ENCODE data around the gene PCGF3.
"Not testable (repeated sequence)": the region's sequence is repeated elsewhere in the genome, so short reads cannot be mapped to it uniquely, and the experiment has no call there.

The PCGF3 gene

GRCh38 chr4:704198-704891 is 1.3 kb upstream of the PCGF3 start:
- no peak overlapping the region for H2AFZ ChIP-seq (ENCODE audit: low read depth, low read length, severe bottlenecking)
- no peaks in the 10 kb centered on the region for H3K27me3 ChIP-seq (ENCODE audit: low read length)
- no peak overlapping the region for H3K9ac ChIP-seq (ENCODE audit: low read length)
- H3F3A ChIP-seq (ENCODE audit: insufficient read depth): peaks cover 16% of the 10 kb centered on the region; the same call in 1 of the 2 replicates
- no peak overlapping the region for H3K27ac ChIP-seq (ENCODE audit: low read depth, low read length)
- H4K20me1 ChIP-seq (ENCODE audit: low read depth, low read length): no peaks in the 10 kb centered on the region; the same call in 1 of the 2 replicates
- H3K4me3 ChIP-seq (ENCODE audit: insufficient read depth, low read length, poor library complexity, severe bottlenecking): no peak overlapping the region
- no peaks in the 10 kb centered on the region for H3K9me3 ChIP-seq (ENCODE audit: insufficient read depth, low read length)
- peaks cover 35% of the 10 kb centered on the region for H3K79me2 ChIP-seq (ENCODE audit: insufficient read depth, low read length)
- TF ChIP-seq EZH2phosphoT487 (conservative IDR thresholded peaks at IDR 0.05; ENCODE audit: low read length) (no peak), CTCF (IDR thresholded peaks at IDR 0.05; ENCODE audit: insufficient read depth, low read length, poor library complexity, severe bottlenecking) (no peak)
- H3K9me2 ChIP-seq (replicated peaks; ENCODE audit: insufficient read depth, low read length): no peaks in the 10 kb centered on the region
- no peak overlapping the region for H3K4me2 ChIP-seq (ENCODE audit: low read depth, low read length, poor library complexity, severe bottlenecking)
- no peaks in the 10 kb centered on the region for H3K36me3 ChIP-seq (ENCODE audit: low read length)

- Histone ChIP-seq H3K9ac (ENCODE audit: low read length) (peak overlapping the region; percentile 43), H3K79me2 (ENCODE audit: insufficient read depth, low read length) (peaks cover 41% of the 10 kb centered on the region), H3K4me3 (ENCODE audit: insufficient read depth, low read length, poor library complexity, severe bottlenecking) (peak overlapping the region; percentile 47), H3K9me2 (replicated peaks; ENCODE audit: insufficient read depth, low read length) (no peaks in the 10 kb centered on the region), H3K36me3 (ENCODE audit: low read length) (no peaks in the 10 kb centered on the region), H2AFZ (ENCODE audit: low read depth, low read length, severe bottlenecking) (peak overlapping the region; percentile 75), H3K9me3 (ENCODE audit: insufficient read depth, low read length) (no peaks in the 10 kb centered on the region), H4K20me1 (ENCODE audit: low read depth, low read length) (no peaks in the 10 kb centered on the region; the same call in 1 of the 2 replicates), H3K27ac (ENCODE audit: low read depth, low read length) (no peak overlapping the region), H3F3A (ENCODE audit: insufficient read depth) (peaks cover 17% of the 10 kb centered on the region; the same call in 1 of the 2 replicates), H3K4me2 (ENCODE audit: low read depth, low read length, poor library complexity, severe bottlenecking) (peak overlapping the region; percentile 71), H3K27me3 (ENCODE audit: low read length) (no peaks in the 10 kb centered on the region)
- TF ChIP-seq EZH2phosphoT487 (conservative IDR thresholded peaks at IDR 0.05; ENCODE audit: low read length): no peak
- TF ChIP-seq CTCF (IDR thresholded peaks at IDR 0.05; ENCODE audit: insufficient read depth, low read length, poor library complexity, severe bottlenecking): no peak
Measured at GRCh38 chr4:704971-705277, 708 bp upstream of the PCGF3 start.

GRCh38 chr4:706083-706633 is 526 bp downstream of the PCGF3 start:
- not testable (repeated sequence) for H3K27me3 ChIP-seq (ENCODE audit: low read length); H4K20me1 ChIP-seq (ENCODE audit: low read depth, low read length); H3K9me2 ChIP-seq (replicated peaks; ENCODE audit: insufficient read depth, low read length); H3K36me3 ChIP-seq (ENCODE audit: low read length); H3K9me3 ChIP-seq (ENCODE audit: insufficient read depth, low read length); H3F3A ChIP-seq (ENCODE audit: insufficient read depth)
- Histone ChIP-seq H3K9ac (ENCODE audit: low read length) (peak overlapping the region; percentile 97), H3K79me2 (ENCODE audit: insufficient read depth, low read length) (peaks cover 53% of the 10 kb centered on the region), H2AFZ (ENCODE audit: low read depth, low read length, severe bottlenecking) (peak overlapping the region; percentile 72), H3K27ac (ENCODE audit: low read depth, low read length) (peak overlapping the region; percentile 71), H3K4me3 (ENCODE audit: insufficient read depth, low read length, poor library complexity, severe bottlenecking) (peak overlapping the region; percentile 79), H3K4me2 (ENCODE audit: low read depth, low read length, poor library complexity, severe bottlenecking) (peak overlapping the region; percentile 71)
